Karpas-422 (cell line): ENCODE results near the gene PIP5KL1. TPM values are rescaled to one million over a fixed set of nuclear protein-coding genes. Genes with fewer than 3 reads are reported as not detected.

Experiments used
- DNase-seq: peaks from one replicate; pipeline ENCODE4 v3.0.0-alpha.2; 2015
- H2AFZ ChIP-seq: fragments of 200-600 bp; sonication (generic); 2 replicates; pipeline ENCODE4 v1.6.1; 2014; ENCODE audit warnings: antibody characterized with exemption, low read length, mixed read lengths
- H3K27ac ChIP-seq: fragments of 200-600 bp; sonication (generic); 2 replicates; pipeline ENCODE4 v1.5.1; 2014; ENCODE audit warnings: mild to moderate bottlenecking, low read length, moderate library complexity
- H3K27me3 ChIP-seq: fragments of 200-600 bp; sonication (generic); 2 replicates; pipeline ENCODE4 v1.6.1; 2014; ENCODE audit warnings: low read length, mixed read lengths
- H3K36me3 ChIP-seq: fragments of 200-600 bp; sonication (generic); 2 replicates; pipeline ENCODE4 v1.6.1; 2014; ENCODE audit warnings: low read length, mixed read lengths; ENCODE audit not compliant: insufficient read depth
- H3K4me1 ChIP-seq: fragments of 200-600 bp; sonication (generic); 2 replicates; pipeline ENCODE4 v1.6.1; 2014; ENCODE audit warnings: mild to moderate bottlenecking, low read length, mixed read lengths
- H3K4me2 ChIP-seq: fragments of 200-600 bp; sonication (generic); 2 replicates; pipeline ENCODE4 v1.6.1; 2014; ENCODE audit warnings: low read length, low read depth, mild to moderate bottlenecking; ENCODE audit not compliant: poor library complexity, severe bottlenecking
- H3K4me3 ChIP-seq: fragments of 200-600 bp; sonication (generic); 2 replicates; pipeline ENCODE4 v1.5.1; 2014; ENCODE audit warnings: mild to moderate bottlenecking, antibody characterized with exemption, low read length, mixed read lengths
- H3K79me2 ChIP-seq: fragments of 200-600 bp; sonication (generic); 2 replicates; pipeline ENCODE4 v1.6.1; 2014; ENCODE audit warnings: mild to moderate bottlenecking, low read length, mixed read lengths
- H3K9ac ChIP-seq: fragments of 200-600 bp; sonication (generic); 2 replicates; pipeline ENCODE4 v1.6.0; 2014; ENCODE audit warnings: low read length
- H3K9me2 ChIP-seq: fragments of 200-600 bp; sonication (generic), shearing (Covaris generic); replicated peaks from 2 replicates; pipeline ENCODE4 v1.6.0; 2014; ENCODE audit warnings: mild to moderate bottlenecking, low read length, moderate library complexity; ENCODE audit not compliant: insufficient read depth
- H3K9me3 ChIP-seq: fragments of 300-700, 200-600 bp; sonication (generic); 2 replicates; pipeline ENCODE4 v1.6.1; 2014; ENCODE audit warnings: low read length, mixed read lengths
- H4K20me1 ChIP-seq: fragments of 200-600 bp; sonication (generic); 2 replicates; pipeline ENCODE4 v1.6.1; 2014; ENCODE audit warnings: mild to moderate bottlenecking, antibody characterized with exemption, low read length, low read depth; ENCODE audit not compliant: insufficient read depth
- total RNA-seq: library from RNA; depleted of rRNA; stranded (reverse); fragments of >200 nt; shearing (Covaris generic); gene quantifications from 2 replicates; pipeline ENCODE4 v1.2.3, GENCODE V29; 2014; ENCODE audit warnings: low replicate concordance

Gene PIP5KL1
- total RNA-seq, 1 experiment from 2014 or later = 2.7 TPM

DNA sequence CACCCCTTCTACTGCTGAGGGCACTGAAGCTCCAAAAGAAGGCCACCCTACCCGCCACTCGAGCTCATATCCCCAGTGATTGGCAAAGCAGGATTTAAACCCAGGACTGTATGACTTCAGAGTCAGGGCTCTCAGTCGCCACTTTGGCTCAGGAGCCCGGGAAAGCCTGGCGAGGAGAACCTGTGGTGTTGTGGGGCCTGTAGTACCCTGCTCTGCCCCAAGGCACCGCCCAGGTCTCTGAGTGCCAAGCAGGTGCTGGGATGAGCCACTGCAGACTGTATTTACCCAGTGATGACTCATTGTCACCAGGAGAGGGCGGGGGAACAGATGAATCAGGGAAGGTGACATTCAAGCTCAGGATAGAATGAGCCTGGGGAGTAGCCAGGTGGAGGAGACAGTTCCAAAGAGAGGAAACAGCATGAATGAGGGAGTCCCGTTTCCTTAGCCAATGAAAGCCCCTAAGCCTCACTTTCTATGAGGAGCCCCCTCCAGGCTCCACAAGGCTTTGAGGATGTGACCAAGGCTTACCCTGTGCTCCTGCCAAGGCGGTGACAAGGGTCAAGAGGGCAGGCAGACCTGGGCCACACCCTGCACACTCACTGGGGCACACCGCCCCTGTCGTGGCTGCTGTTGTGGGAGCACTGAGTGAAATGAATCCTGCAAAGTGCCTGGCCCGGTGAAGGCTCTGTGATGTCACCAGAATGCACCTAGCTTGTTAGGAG, 24.9 kb upstream of the PIP5KL1 start:
- H4K20me1 ChIP-seq = peaks cover 18% of the 10 kb centered on the region
- no peaks in the 10 kb centered on the region for H3K27me3 ChIP-seq
- DNase-seq = peak; percentile 83
- no peaks in the 10 kb centered on the region for H3K9me3 ChIP-seq
- no peak overlapping the region for H3K9ac ChIP-seq
- H3K4me2 ChIP-seq = no peak overlapping the region
- H3K36me3 ChIP-seq = no peaks in the 10 kb centered on the region
- peaks cover 3% of the 10 kb centered on the region for H3K4me1 ChIP-seq
- no peaks in the 10 kb centered on the region for H3K79me2 ChIP-seq
- no peaks in the 10 kb centered on the region for H3K9me2 ChIP-seq
- H3K27ac ChIP-seq = no peak overlapping the region
- H3K4me3 ChIP-seq = no peak overlapping the region
- H2AFZ ChIP-seq = no peak overlapping the region

DNA sequence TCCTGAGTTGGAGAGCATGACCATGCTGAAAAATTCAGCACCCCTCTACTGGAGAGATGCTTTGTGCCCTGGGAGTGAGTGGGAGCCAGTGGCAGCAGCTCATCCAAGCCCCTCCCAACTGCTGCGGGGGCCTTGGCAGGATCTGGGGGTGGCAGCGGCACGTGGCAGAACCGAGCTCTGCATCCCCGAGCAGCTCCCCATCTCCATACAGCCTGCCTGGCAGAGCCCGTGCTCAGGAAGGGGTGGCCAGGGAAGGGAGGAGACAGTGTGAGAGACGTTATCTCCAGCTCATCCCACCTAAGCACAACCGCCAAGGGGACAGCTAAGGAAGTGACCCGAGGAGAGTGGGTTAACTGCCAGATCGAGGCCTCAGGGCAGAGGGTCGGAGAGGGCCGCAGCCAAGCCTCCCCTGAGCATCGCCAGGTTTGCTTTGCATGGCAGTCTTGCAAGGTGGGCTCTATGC, 24.3 kb upstream of the PIP5KL1 start:
- Histone ChIP-seq H3K36me3 (no peaks in the 10 kb centered on the region), H3K4me1 (peaks cover 3% of the 10 kb centered on the region), H4K20me1 (peaks cover 18% of the 10 kb centered on the region), H3K27me3 (no peaks in the 10 kb centered on the region), H3K79me2 (no peaks in the 10 kb centered on the region), H3K9ac (no peak overlapping the region), H3K4me3 (no peak overlapping the region), H3K4me2 (no peak overlapping the region), H3K27ac (no peak overlapping the region), H2AFZ (no peak overlapping the region), H3K9me2 (no peaks in the 10 kb centered on the region), H3K9me3 (no peaks in the 10 kb centered on the region)
- DNase-seq = no peak

- no peaks in the 10 kb centered on the region for H3K9me2 ChIP-seq
- no peaks in the 10 kb centered on the region for H3K9me3 ChIP-seq
- no peak overlapping the region for H2AFZ ChIP-seq
- DNase-seq = no peak
- no peaks in the 10 kb centered on the region for H3K27me3 ChIP-seq
- no peaks in the 10 kb centered on the region for H3K36me3 ChIP-seq
- peaks cover 3% of the 10 kb centered on the region for H3K4me1 ChIP-seq
- no peak overlapping the region for H3K4me3 ChIP-seq
- no peak overlapping the region for H3K27ac ChIP-seq
- H3K9ac ChIP-seq = no peak overlapping the region
- no peaks in the 10 kb centered on the region for H3K79me2 ChIP-seq
- H3K4me2 ChIP-seq = no peak overlapping the region
- peaks cover 18% of the 10 kb centered on the region for H4K20me1 ChIP-seq
These were observed 23.4 kb upstream of the PIP5KL1 start for GRCh38 chr9:127953768-127954505.

- H4K20me1 ChIP-seq = peaks cover 18% of the 10 kb centered on the region
- H3K9me2 ChIP-seq = no peaks in the 10 kb centered on the region
- no peak overlapping the region for H3K27ac ChIP-seq
- no peak for DNase-seq
- no peaks in the 10 kb centered on the region for H3K27me3 ChIP-seq
- H3K4me1 ChIP-seq = peaks cover 4% of the 10 kb centered on the region
- H3K9me3 ChIP-seq = no peaks in the 10 kb centered on the region
- H3K4me2 ChIP-seq = no peak overlapping the region
- H3K4me3 ChIP-seq = no peak overlapping the region
- H3K9ac ChIP-seq = no peak overlapping the region
- no peaks in the 10 kb centered on the region for H3K79me2 ChIP-seq
- H2AFZ ChIP-seq = no peak overlapping the region
- no peaks in the 10 kb centered on the region for H3K36me3 ChIP-seq
These were observed 22.6 kb upstream of the PIP5KL1 start for GRCh38 chr9:127953154-127953553.

- Histone ChIP-seq H2AFZ (no peak overlapping the region), H3K4me2 (no peak overlapping the region), H3K4me1 (peaks cover 23% of the 10 kb centered on the region), H3K9me3 (no peaks in the 10 kb centered on the region), H4K20me1 (peaks cover 15% of the 10 kb centered on the region), H3K36me3 (no peaks in the 10 kb centered on the region), H3K27me3 (no peaks in the 10 kb centered on the region), H3K79me2 (no peaks in the 10 kb centered on the region), H3K9me2 (no peaks in the 10 kb centered on the region), H3K9ac (no peak overlapping the region), H3K27ac (no peak overlapping the region), H3K4me3 (no peak overlapping the region)
- DNase-seq = no peak
These were observed 20.1 kb upstream of the PIP5KL1 start for GRCh38 chr9:127950513-127951289.

DNA sequence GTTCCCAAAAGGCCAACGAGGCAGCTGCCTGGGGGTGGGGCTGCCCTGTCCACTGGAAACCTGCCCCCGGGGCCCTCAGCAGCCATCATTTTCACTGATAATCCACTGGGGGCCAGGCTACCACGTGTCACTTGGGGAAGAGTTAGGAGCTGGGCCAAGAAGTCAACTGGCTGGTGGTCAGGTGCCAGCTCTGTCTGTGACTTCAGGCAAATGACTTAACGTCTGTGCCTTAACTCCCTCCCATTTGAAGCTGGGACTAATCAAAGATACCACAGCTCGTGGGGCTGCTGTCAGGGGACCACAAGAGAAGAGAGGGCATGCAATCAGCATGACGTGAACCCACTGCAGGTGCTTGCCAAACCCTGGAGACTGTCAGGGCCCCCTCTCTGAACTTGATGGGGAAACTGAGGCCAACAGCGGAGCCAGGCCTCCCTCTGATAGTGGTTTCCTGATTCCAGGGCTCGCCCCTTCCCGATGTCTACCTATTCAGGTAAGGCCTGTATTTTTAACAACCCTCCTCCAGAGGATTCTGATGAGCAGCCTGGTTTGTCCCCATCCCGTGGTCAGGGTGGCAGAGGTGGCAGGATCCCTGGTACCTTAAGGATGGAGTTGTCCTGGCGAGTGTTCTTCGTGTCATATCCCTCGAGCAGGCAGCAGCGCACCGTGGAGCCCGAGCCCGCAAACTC, 19.4 kb upstream of the PIP5KL1 start:
- no peaks in the 10 kb centered on the region for H3K79me2 ChIP-seq
- H3K27ac ChIP-seq = no peak overlapping the region
- no peak overlapping the region for H2AFZ ChIP-seq
- H3K4me1 ChIP-seq = peaks cover 21% of the 10 kb centered on the region
- no peaks in the 10 kb centered on the region for H3K9me3 ChIP-seq
- H3K27me3 ChIP-seq = no peaks in the 10 kb centered on the region
- H3K36me3 ChIP-seq = no peaks in the 10 kb centered on the region
- no peak overlapping the region for H3K9ac ChIP-seq
- H4K20me1 ChIP-seq = peaks cover 9% of the 10 kb centered on the region
- no peak overlapping the region for H3K4me2 ChIP-seq
- no peak for DNase-seq
- no peak overlapping the region for H3K4me3 ChIP-seq
- H3K9me2 ChIP-seq = no peaks in the 10 kb centered on the region

DNA sequence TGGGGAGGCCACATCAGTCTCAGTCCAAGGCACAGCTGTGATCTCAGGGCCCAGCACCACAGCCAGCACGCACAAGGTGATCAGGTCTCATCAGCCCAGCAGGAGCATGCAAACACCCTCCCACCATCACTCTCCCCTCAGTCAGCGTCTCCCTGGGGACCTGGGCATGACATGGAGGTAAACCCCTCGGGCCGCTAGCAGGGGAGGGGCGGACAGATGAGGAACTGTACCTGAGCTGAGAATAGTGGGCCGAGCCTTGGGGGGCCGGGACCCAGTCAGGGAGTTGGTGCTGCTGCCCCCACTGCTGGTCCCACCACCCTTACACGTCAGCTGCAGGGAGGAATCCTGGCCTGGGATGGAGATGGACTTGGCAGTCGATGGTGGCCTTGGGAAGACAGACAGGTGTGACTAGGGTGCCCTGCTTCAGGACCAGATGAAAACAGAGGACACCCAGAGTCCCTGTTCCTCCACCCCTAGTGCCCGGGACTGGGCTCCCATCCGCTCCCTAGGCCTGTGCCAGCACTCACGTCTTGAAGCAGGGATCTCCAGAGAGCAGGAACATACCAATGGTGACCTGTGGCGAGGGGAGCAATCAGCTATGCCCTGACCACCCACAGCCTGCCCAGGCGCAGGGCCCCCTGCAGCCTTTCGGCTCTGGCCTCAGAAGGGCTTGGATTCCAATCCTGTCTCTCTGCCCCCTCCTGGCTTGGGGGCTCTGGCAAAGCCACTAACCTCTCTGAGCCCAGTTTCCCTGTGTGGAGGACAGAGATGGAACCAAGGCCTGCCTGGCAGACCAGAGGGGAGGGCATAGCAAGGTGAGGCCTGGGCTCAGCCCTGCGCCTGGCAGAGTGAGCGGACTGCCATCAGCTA, 17.5 kb upstream of the PIP5KL1 start:
- peak overlapping the region; percentile 32 for H3K9ac ChIP-seq
- no peaks in the 10 kb centered on the region for H3K9me3 ChIP-seq
- DNase-seq = no peak
- H3K4me2 ChIP-seq = no peak overlapping the region
- no peak overlapping the region for H3K27ac ChIP-seq
- H4K20me1 ChIP-seq = no peaks in the 10 kb centered on the region
- H3K4me3 ChIP-seq = no peak overlapping the region
- no peak overlapping the region for H2AFZ ChIP-seq
- peaks cover 31% of the 10 kb centered on the region for H3K4me1 ChIP-seq
- H3K36me3 ChIP-seq = no peaks in the 10 kb centered on the region
- no peaks in the 10 kb centered on the region for H3K79me2 ChIP-seq
- no peaks in the 10 kb centered on the region for H3K9me2 ChIP-seq
- no peaks in the 10 kb centered on the region for H3K27me3 ChIP-seq
